Heart left ventricle (tissue), 16 donors: Measurements from ENCODE around the gene AKAP5. TPM values are rescaled to one million over a fixed set of nuclear protein-coding genes. Genes with fewer than 3 reads are reported as not detected.

Experiments used
- ATAC-seq, 4 donors: fragments of 200-7000 bp; cut with Tn5 transposase; one replicate each; pipeline ENCODE4 v1.9.1; 2020 to 2022; ENCODE audit warnings: moderate library complexity in 4 of 4, mild to moderate bottlenecking in 3 of 4, moderate number of reproducible peaks in 1 of 4
- DNase-seq, 5 donors: peaks; one replicate each; pipeline ENCODE4 v3.0.0-alpha.2; 2020
- H3K27ac ChIP-seq, 12 donors: fragments of 200-600 bp; sonication (generic) in 4 of 12; one replicate each; pipeline versions ENCODE4 v1.5.0 to v1.8.0; 2016 to 2022; ENCODE audit warnings: mild to moderate bottlenecking in 2 of 12
- H3K27me3 ChIP-seq, 9 donors: fragments of 200-600 bp; sonication (generic) in 2 of 9; one replicate each; pipeline versions ENCODE4 v1.5.1 to v1.8.0; 2016 to 2022; ENCODE audit warnings: mild to moderate bottlenecking in 3 of 9
- H3K36me3 ChIP-seq, 9 donors: fragments of 200-600 bp; sonication (generic) in 2 of 9; one replicate each; pipeline versions ENCODE4 v1.5.0 to v1.8.0; 2018 to 2022; ENCODE audit warnings: mild to moderate bottlenecking in 2 of 9
- H3K4me1 ChIP-seq, 12 donors: fragments of 200-600 bp; sonication (generic) in 4 of 12; one replicate each; pipeline versions ENCODE4 v1.5.0 to v1.8.0; 2016 to 2022; ENCODE audit warnings: mild to moderate bottlenecking in 3 of 12
- H3K4me3 ChIP-seq, 12 donors: fragments of 200-600 bp; sonication (generic) in 4 of 12; one replicate each; pipeline versions ENCODE4 v1.5.0 to v1.8.0; 2017 to 2022; ENCODE audit warnings: mild to moderate bottlenecking in 9 of 12, moderate library complexity in 4 of 12
- H3K9me3 ChIP-seq, 12 donors: fragments of 200-600 bp; sonication (generic) in 4 of 12; one replicate each; pipeline versions ENCODE4 v1.5.0 to v1.8.0; 2016 to 2022; ENCODE audit warnings: mild to moderate bottlenecking in 1 of 12
- POLR2A ChIP-seq, 2 donors: fragments of 450-650 bp; IDR thresholded peaks; one replicate each; pipeline ENCODE4 v1.6.1; 2017; ENCODE audit warnings: antibody characterized with exemption in 2 of 2, mild to moderate bottlenecking in 2 of 2, moderate library complexity in 2 of 2
- WGBS, 4 donors: extraction: QIAGEN DNeasy Blood & Tissue Kit in 2 of 4; methylation state at CpG; one replicate each; pipeline versions ENCODE4 v1.1.5 to v1.1.7; 2013 to 2018; 5-methylcytosine and 5-hydroxymethylcytosine counted together
- intact Hi-C, 10 donors: fragments of 100-400 bp; cut with DNase I; formaldehyde crosslinking; loops; one replicate each; pipeline versions ENCODE4 v1.11.1 to v1.14.2; 2022
- polyA plus RNA-seq, 2 donors: library from polyadenylated mRNA; stranded (reverse); fragments of 200-250 nt; gene quantifications; one replicate each; pipeline ENCODE4 v1.2.3, GENCODE V29; 2013
- total RNA-seq, 9 donors: library from RNA; depleted of rRNA in 2 of 9; stranded (reverse); fragments of >200 nt in 2 of 9; fragmentation: NEBNext Ultra II Directional in 3 of 9; extraction: Animal tissue kit (Norgen Biotek cat#: 25700) in 3 of 9; gene quantifications; one replicate each; pipeline versions ENCODE4 v1.1.0 to v1.2.4, GENCODE V29; 2016 to 2023
- TF ChIP-seq, protein P1 (sequence below), 12 donors: fragments of 200-600 bp; sonication (generic) in 4 of 12; IDR thresholded peaks; one replicate each; pipeline versions ENCODE4 v1.5.0 to v1.8.0; 2018 to 2022; ENCODE audit warnings: antibody characterized with exemption in 12 of 12, mild to moderate bottlenecking in 5 of 12
- donor health status: ischemic (EF 13 %, LVEDD 7.1; RV severe dilation, severe dysfunction).
- donor health status: healthy with polysubstance abuse.
- donor health status: DM: no; HTN: yes; CAD: no.
- donor health status: DM: no; HTN: no; CAD: no.
- donor health status: ischemic (EF 25% LVEDD 6.9; RV normal size, moderate dysfunction).
- donor health status: ischemic (EF 25% LVEDD 5.7; RV mildly dilated, moderate dysfunction).
- donor health status: healthy.
- donor health status: DM: yes; HTN: yes; CAD: no.
- donor health status: ischemic (EF 35%, LVEDD 5.7; RV mildly dilated, moderate dysfunction).
- donor health status: nonischemic (EF 11% LVEDD 7.7; RV severe dilation, severe dysfunction).
- donor health status: DM: yes; HTN: yes; CAD: no.
- donor health status: PGD.
- donor health status: ischemic (EF 29% LVEDD 5.4; RV normal size, mild dysfunction).
- donor health status: nonischemic (EF 23%, LVEDD 6.1; RV moderate dilation, normal function).

AKAP5 gene
- total and polyA plus RNA-seq, 11 donors: 0.08 to 0.61 (median 0.16) TPM; not detected in 1

DNA sequence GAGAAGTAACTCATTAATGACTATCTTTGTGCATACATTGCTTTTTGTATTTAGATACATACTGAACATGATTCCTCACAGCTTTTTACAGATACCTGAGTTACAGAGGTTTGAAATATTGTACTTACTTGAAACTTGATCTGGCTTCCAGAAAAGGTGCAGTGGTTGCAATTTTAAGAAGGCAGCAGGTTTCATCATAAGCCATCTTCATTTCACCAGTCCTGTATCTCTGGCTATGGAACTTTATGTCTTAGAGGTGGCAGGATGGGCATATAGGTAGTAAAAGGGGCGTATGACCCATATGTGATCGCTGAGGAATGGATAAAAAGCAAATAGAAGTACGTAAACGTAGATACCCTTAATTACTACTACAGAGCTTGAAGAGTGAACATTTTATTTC is 52.9 kb downstream of the AKAP5 start:
- no peak overlapping the region for H3K4me3 ChIP-seq
- H3K9me3 ChIP-seq: no peaks in the 10 kb centered on the region
- peaks cover 0 to 21% (median 18%) of the 10 kb centered on the region in 9 donors for H3K36me3 ChIP-seq
- TF ChIP-seq, protein P1, sequence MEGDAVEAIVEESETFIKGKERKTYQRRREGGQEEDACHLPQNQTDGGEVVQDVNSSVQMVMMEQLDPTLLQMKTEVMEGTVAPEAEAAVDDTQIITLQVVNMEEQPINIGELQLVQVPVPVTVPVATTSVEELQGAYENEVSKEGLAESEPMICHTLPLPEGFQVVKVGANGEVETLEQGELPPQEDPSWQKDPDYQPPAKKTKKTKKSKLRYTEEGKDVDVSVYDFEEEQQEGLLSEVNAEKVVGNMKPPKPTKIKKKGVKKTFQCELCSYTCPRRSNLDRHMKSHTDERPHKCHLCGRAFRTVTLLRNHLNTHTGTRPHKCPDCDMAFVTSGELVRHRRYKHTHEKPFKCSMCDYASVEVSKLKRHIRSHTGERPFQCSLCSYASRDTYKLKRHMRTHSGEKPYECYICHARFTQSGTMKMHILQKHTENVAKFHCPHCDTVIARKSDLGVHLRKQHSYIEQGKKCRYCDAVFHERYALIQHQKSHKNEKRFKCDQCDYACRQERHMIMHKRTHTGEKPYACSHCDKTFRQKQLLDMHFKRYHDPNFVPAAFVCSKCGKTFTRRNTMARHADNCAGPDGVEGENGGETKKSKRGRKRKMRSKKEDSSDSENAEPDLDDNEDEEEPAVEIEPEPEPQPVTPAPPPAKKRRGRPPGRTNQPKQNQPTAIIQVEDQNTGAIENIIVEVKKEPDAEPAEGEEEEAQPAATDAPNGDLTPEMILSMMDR (IDR thresholded peaks at IDR 0.05): no peak
- intact Hi-C loops: loop anchor here in 2 of 10 donors (10.0 kb wide), 2 partner anchors 83 to 173 kb away; no protein-coding TSS in a partner anchor
- H3K4me1 ChIP-seq: peaks cover 0 to 46% (median 5%) of the 10 kb centered on the region in 12 donors
- DNase-seq (no peak), ATAC-seq (no peak)
- no peak overlapping the region for H3K27ac ChIP-seq
- WGBS, 4 donors: 74 to 90% (median 89%) methylated on average over 4 of the region's 4 CpGs
- H3K27me3 ChIP-seq: no peaks in the 10 kb centered on the region

GRCh38 chr14:64520699-64521098 is 55.4 kb downstream of the AKAP5 start:
- Histone ChIP-seq H3K27me3 (no peaks in the 10 kb centered on the region), H3K4me3 (no peak overlapping the region), H3K4me1 (peaks cover 0 to 34% (median 5%) of the 10 kb centered on the region in 12 donors), H3K9me3 (no peaks in the 10 kb centered on the region), H3K27ac (no peak overlapping the region), H3K36me3 (peaks cover 0 to 42% (median 26%) of the 10 kb centered on the region in 9 donors)
- DNase-seq: no peak
- ATAC-seq: no peak
- no peak for TF ChIP-seq POLR2A (IDR thresholded peaks at IDR 0.05)
- TF ChIP-seq, protein P1 (IDR thresholded peaks at IDR 0.05): no peak
- WGBS, 4 donors: 96 to 99% (median 98%) methylated on average over 4 of the region's 4 CpGs
- intact Hi-C loops: no loop called here

DNA sequence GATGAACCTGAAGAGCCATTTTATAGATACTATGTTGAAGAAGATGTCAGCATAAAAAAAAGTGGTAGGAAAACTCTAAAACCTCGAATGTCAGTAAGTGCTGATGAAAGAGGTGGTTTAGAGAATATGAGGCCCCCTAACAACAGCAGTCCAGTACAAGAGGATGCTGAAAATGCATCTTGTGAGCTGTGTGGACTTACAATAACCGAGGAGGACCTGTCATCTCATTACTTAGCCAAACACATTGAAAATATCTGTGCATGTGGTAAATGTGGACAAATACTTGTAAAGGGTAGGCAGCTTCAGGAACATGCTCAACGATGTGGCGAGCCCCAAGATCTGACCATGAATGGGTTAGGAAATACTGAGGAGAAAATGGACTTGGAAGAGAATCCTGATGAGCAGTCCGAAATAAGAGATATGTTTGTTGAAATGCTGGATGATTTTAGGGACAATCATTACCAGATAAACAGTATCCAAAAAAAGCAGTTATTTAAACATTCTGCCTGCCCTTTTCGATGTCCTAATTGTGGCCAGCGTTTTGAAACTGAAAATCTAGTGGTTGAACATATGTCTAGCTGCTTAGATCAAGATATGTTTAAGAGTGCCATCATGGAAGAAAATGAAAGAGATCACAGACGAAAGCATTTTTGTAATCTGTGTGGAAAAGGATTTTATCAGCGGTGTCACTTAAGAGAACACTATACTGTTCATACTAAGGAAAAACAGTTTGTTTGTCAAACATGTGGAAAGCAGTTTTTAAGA is 57.5 kb downstream of the AKAP5 start:
- Histone ChIP-seq H3K27me3 (no peaks in the 10 kb centered on the region), H3K4me1 (peaks cover 0 to 14% (median 0%) of the 10 kb centered on the region in 12 donors), H3K36me3 (peaks cover 0 to 50% (median 33%) of the 10 kb centered on the region in 9 donors), H3K4me3 (no peak overlapping the region), H3K27ac (no peak overlapping the region), H3K9me3 (no peaks in the 10 kb centered on the region)
- DNase-seq (no peak), ATAC-seq (no peak)
- WGBS, 4 donors: 84 to 90% (median 86%) methylated on average over 9 of the region's 9 CpGs
- TF ChIP-seq POLR2A (IDR thresholded peaks at IDR 0.05): no peak
- TF ChIP-seq, protein P1 (IDR thresholded peaks at IDR 0.05): no peak
- intact Hi-C loops: no loop called here

Other genes with a start within 250 kb of the AKAP5 start
- gene ESR2, start 171.1 kb upstream of the AKAP5 start, total RNA-seq: 1 to 10 TPM in 3 of 9 donors, under 1 TPM in 6; 0.16 to 1.7 (median 0.67) TPM
- under 1 TPM; 0.15 to 0.40 TPM for gene ESR2, start 171.1 kb upstream of the AKAP5 start, polyA plus RNA-seq
- 10 to 100 TPM; 39.0 to 72.1 (median 60.4) TPM for gene MTHFD1, start 77.1 kb upstream of the AKAP5 start, total RNA-seq
- 10 to 100 TPM; 45.3 to 50.8 TPM for gene MTHFD1, start 77.1 kb upstream of the AKAP5 start, polyA plus RNA-seq
- 10 to 100 TPM; 12.5 to 28.0 (median 19.0) TPM for gene ZBTB25, start 38.3 kb downstream of the AKAP5 start, total RNA-seq
- gene ZBTB25, start 38.3 kb downstream of the AKAP5 start, polyA plus RNA-seq: 10 to 100 TPM in 1 of 2 donors, 1 to 10 TPM in 1; 4.0 to 10.0 TPM
- 10 to 100 TPM; 16.2 to 29.5 (median 21.2) TPM for gene ZBTB1, start 39.3 kb downstream of the AKAP5 start, total RNA-seq
- gene ZBTB1, start 39.3 kb downstream of the AKAP5 start, polyA plus RNA-seq: 10 to 100 TPM in 1 of 2 donors, 1 to 10 TPM in 1; 9.0 to 11.5 TPM
- gene HSPA2, start 75.2 kb downstream of the AKAP5 start, total RNA-seq: 10 to 100 TPM in 8 of 9 donors, 1 to 10 TPM in 1; 9.6 to 96.0 (median 22.9) TPM
- 10 to 100 TPM in 1 of 2 donors, 1 to 10 TPM in 1; 3.2 to 25.0 TPM for gene HSPA2, start 75.2 kb downstream of the AKAP5 start, polyA plus RNA-seq
- 1 to 10 TPM in 1 of 9 donors, under 1 TPM in 3, not detected in 5; 0.39 to 1.0 (median 0.62) TPM for gene PPP1R36, start 84.5 kb downstream of the AKAP5 start, total RNA-seq
- under 1 TPM; 0.11 to 0.30 TPM for gene PPP1R36, start 84.5 kb downstream of the AKAP5 start, polyA plus RNA-seq
- gene PLEKHG3, start 238.9 kb downstream of the AKAP5 start, total RNA-seq: 10 to 100 TPM; 14.7 to 34.3 (median 18.1) TPM
- 1 to 10 TPM; 7.0 TPM for gene PLEKHG3, start 238.9 kb downstream of the AKAP5 start, polyA plus RNA-seq